ES-I3 (cell line): ENCODE results near the gene USP13.

Experiments
- H3K36me3 ChIP-seq: 2 replicates; pipeline ENCODE4 v1.6.1; 2013; ENCODE audit warnings: mild to moderate bottlenecking, low read length, control low read depth, moderate library complexity; ENCODE audit not compliant: insufficient read depth
- H3K4me1 ChIP-seq: 2 replicates; pipeline ENCODE4 v1.6.1; 2013; ENCODE audit warnings: mild to moderate bottlenecking, control low read depth, low read length; ENCODE audit not compliant: insufficient read depth
- H3K9ac ChIP-seq: 2 replicates; pipeline ENCODE4 v1.6.1; 2013; ENCODE audit warnings: low read depth, mild to moderate bottlenecking, low read length, moderate library complexity
- H3K9me3 ChIP-seq: 2 replicates; pipeline ENCODE4 v1.6.1; 2013; ENCODE audit warnings: mild to moderate bottlenecking, low read length, moderate library complexity; ENCODE audit not compliant: control insufficient read depth, insufficient read depth

USP13 gene

GRCh38 chr3:179833294-179833693 lies 180.5 kb downstream of the USP13 start:
- no peaks in the 10 kb centered on the region for H3K9me3 ChIP-seq

GRCh38 chr3:179837374-179837773 lies 184.5 kb downstream of the USP13 start:
- Histone ChIP-seq H3K36me3 (no peaks in the 10 kb centered on the region), H3K9me3 (no peaks in the 10 kb centered on the region), H3K9ac (no peak overlapping the region), H3K4me1 (peaks cover 7% of the 10 kb centered on the region; the same call in 1 of the 2 replicates)

More at GRCh38 chr3:179833294-179833693, 180.5 kb downstream of the USP13 start:
- Histone ChIP-seq H3K9ac (no peak overlapping the region), H3K4me1 (no peaks in the 10 kb centered on the region), H3K36me3 (no peaks in the 10 kb centered on the region)
